WTC11 (cell line): ENCODE data around the gene PMEPA1. TPM values are rescaled to one million over a fixed set of nuclear protein-coding genes. Genes with fewer than 3 reads are reported as not detected.
A peak's percentile ranks its signal among the peaks of the same experiment; 100 is the strongest.

ENCODE experiments used
- ATAC-seq: fragments of 200-7000 bp; cut with Tn5 transposase; 2 replicates; pipeline ENCODE4 v1.10.0; 2021; ENCODE audit warnings: mild to moderate bottlenecking, moderate library complexity
- CTCF ChIA-PET: fragments of 300-600 bp; sonication (Branson Sonifier 250); formaldehyde crosslinking; loops from one replicate; lab custom pipeline; 2021; ENCODE audit warnings: antibody characterized with exemption; lab: Charles Lee
- POLR2A ChIA-PET: fragments of 350-600 bp; sonication (Branson Sonifier 250); formaldehyde crosslinking; loops from one replicate; lab custom pipeline; 2021; ENCODE audit warnings: antibody characterized with exemption; lab: Charles Lee
- DNase-seq: peaks from one replicate; pipeline ENCODE4 v3.0.0; 2021; ENCODE audit warnings: low spot score
- H3K27ac Mint-ChIP-seq: 2 replicates; pipeline ENCODE4 v1.8.0; 2021; ENCODE audit warnings: mixed read lengths
- H3K27me3 Mint-ChIP-seq: 2 replicates; pipeline ENCODE4 v1.8.0; 2021; ENCODE audit warnings: low read depth, mild to moderate bottlenecking, moderate library complexity, mixed read lengths
- H3K36me3 Mint-ChIP-seq: 2 replicates; pipeline ENCODE4 v1.8.0; 2021; ENCODE audit warnings: mixed read lengths
- H3K4me1 Mint-ChIP-seq: 2 replicates; pipeline ENCODE4 v1.8.0; 2022; ENCODE audit warnings: mixed read lengths
- H3K4me3 Mint-ChIP-seq: 2 replicates; pipeline ENCODE4 v1.8.0; 2021; ENCODE audit warnings: mild to moderate bottlenecking, moderate library complexity, mixed read lengths
- H3K9me3 Mint-ChIP-seq: 2 replicates; pipeline ENCODE4 v1.8.0; 2021; ENCODE audit warnings: mixed read lengths
- CREM ChIP-seq: sonication (generic); formaldehyde crosslinking; IDR thresholded peaks from 2 replicates; pipeline ENCODE4 v1.8.1; 2022; ENCODE audit warnings: mild to moderate bottlenecking, missing genetic modification reagents, moderate library complexity
- E2F1 ChIP-seq: sonication (generic); formaldehyde crosslinking; IDR thresholded peaks from 2 replicates; pipeline ENCODE4 v1.8.0; 2022; ENCODE audit warnings: mild to moderate bottlenecking, missing genetic modification reagents
- ESRRA ChIP-seq: sonication (generic); formaldehyde crosslinking; IDR thresholded peaks from 2 replicates; pipeline ENCODE4 v1.8.1; 2022; ENCODE audit warnings: mild to moderate bottlenecking, missing genetic modification reagents, borderline replicate concordance
- FOXP1 ChIP-seq: sonication (generic); formaldehyde crosslinking; IDR thresholded peaks from 2 replicates; pipeline ENCODE4 v1.8.0; 2022; ENCODE audit warnings: missing genetic modification reagents, mild to moderate bottlenecking, moderate library complexity, borderline replicate concordance
- JAZF1 ChIP-seq: fragments of 250-450 bp; sonication (Bioruptor Pico); IDR thresholded peaks from 2 replicates; pipeline ENCODE4 v1.9.0; 2021; ENCODE audit warnings: moderate library complexity, mild to moderate bottlenecking, inconsistent platforms
- NFE2L1 ChIP-seq: sonication (generic); formaldehyde crosslinking; IDR thresholded peaks from 2 replicates; pipeline ENCODE4 v1.8.1; 2023; ENCODE audit warnings: missing genetic modification reagents
- NR2C2 ChIP-seq: sonication (generic); formaldehyde crosslinking; IDR thresholded peaks from 2 replicates; pipeline ENCODE4 v1.8.0; 2022; ENCODE audit warnings: mild to moderate bottlenecking, missing genetic modification reagents
- OVOL2 ChIP-seq: fragments of 250-450 bp; sonication (Bioruptor Pico); IDR thresholded peaks from 2 replicates; pipeline ENCODE4 v1.9.0; 2021; ENCODE audit warnings: mild to moderate bottlenecking, borderline replicate concordance
- PRDM15 ChIP-seq: sonication (generic); formaldehyde crosslinking; IDR thresholded peaks from 2 replicates; pipeline ENCODE4 v1.8.0; 2022; ENCODE audit warnings: missing genetic modification reagents
- STAT6 ChIP-seq: sonication (generic); formaldehyde crosslinking; conservative IDR thresholded peaks from 2 replicates; pipeline ENCODE4 v1.8.1; 2023; ENCODE audit warnings: mild to moderate bottlenecking, low read depth, missing genetic modification reagents, moderate library complexity
- TCF7 ChIP-seq: sonication (generic); formaldehyde crosslinking; IDR thresholded peaks from 2 replicates; pipeline ENCODE4 v1.8.0; 2022; ENCODE audit warnings: mild to moderate bottlenecking, low read depth, missing genetic modification reagents, moderate library complexity
- TEAD4 ChIP-seq: sonication (generic); formaldehyde crosslinking; IDR thresholded peaks from 2 replicates; pipeline ENCODE4 v1.8.0; 2022; ENCODE audit warnings: mild to moderate bottlenecking, missing genetic modification reagents
- ZNF232 ChIP-seq: sonication (generic); formaldehyde crosslinking; IDR thresholded peaks from 2 replicates; pipeline ENCODE4 v1.8.0; 2022; ENCODE audit warnings: mild to moderate bottlenecking, missing genetic modification reagents
- ZNF532 ChIP-seq: fragments of 250-450 bp; sonication (Bioruptor Pico); IDR thresholded peaks from 2 replicates; pipeline ENCODE4 v1.9.0; 2021; ENCODE audit warnings: mild to moderate bottlenecking, borderline replicate concordance
- ZSCAN18 ChIP-seq: fragments of 250-450 bp; sonication (Bioruptor Pico); IDR thresholded peaks from 2 replicates; pipeline ENCODE4 v2.1.2; 2022; ENCODE audit warnings: mild to moderate bottlenecking, moderate library complexity
- total RNA-seq: library from RNA; stranded (reverse); gene quantifications from 3 replicates; pipeline ENCODE4 v1.2.3, GENCODE V29; 2021
- TF ChIP-seq, protein P1 (sequence below): sonication (generic); formaldehyde crosslinking; IDR thresholded peaks from 2 replicates; pipeline ENCODE4 v1.8.1; 2022; ENCODE audit warnings: low read depth, mild to moderate bottlenecking, moderate library complexity, missing genetic modification reagents, borderline replicate concordance
- TF ChIP-seq, protein P2 (sequence below): fragments of 250-450 bp; sonication (Bioruptor Pico); IDR thresholded peaks from 2 replicates; pipeline ENCODE4 v1.9.0; 2021; ENCODE audit warnings: moderate library complexity, mild to moderate bottlenecking, inconsistent platforms, borderline replicate concordance

The PMEPA1 gene
- total RNA-seq, 1 experiment from 2014 or later: 40.6 TPM

DNA sequence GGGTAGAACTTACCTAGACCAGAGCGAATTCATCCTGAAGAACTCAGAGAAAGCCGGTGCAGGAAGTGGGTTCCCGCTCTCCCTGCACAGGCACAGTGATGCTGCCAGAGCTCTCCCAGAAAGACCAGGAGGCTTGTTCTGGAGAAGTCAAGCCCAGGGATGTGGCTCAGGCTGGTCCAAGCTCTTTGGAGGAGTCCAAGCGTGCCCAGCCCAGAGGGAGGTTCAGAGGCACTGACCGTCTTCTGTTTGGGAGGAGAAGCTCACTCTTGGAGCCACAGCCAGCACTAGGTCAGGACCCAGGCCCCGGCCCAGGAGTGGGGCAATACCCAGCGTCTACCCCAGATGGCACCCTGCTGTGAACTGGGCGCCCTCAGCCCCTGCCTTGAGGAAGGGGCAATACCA, 1.5 kb upstream of the PMEPA1 start:
- Mint-ChIP-seq H3K36me3 (peaks cover 7% of the 10 kb centered on the region), H3K4me1 (peaks cover 46% of the 10 kb centered on the region), H3K27me3 (no peaks in the 10 kb centered on the region; the same call in 1 of the 2 replicates), H3K9me3 (no peaks in the 10 kb centered on the region), H3K27ac (peak overlapping the region; percentile 97; the same call in 1 of the 2 replicates)
- POLR2A ChIA-PET: interaction anchor here (0.5 to 1.4 kb wide), 3 partner anchors 9 to 190 kb away, joined by 3 read pairs; no protein-coding TSS in a partner anchor
- ATAC-seq: no peak
- DNase-seq: no peak
- CTCF ChIA-PET: interaction anchor here (1.2 to 2.1 kb wide), 5 partner anchors 10 to 89 kb away, joined by 3 to 9 read pairs (median 5); no protein-coding TSS in a partner anchor
- no peak for TF ChIP-seq FOXP1 (CRISPR knock-in tag)
- no peak for TF ChIP-seq TCF7 (CRISPR knock-in tag)
- no peak for TF ChIP-seq CREM (CRISPR knock-in tag)
- no peak for TF ChIP-seq OVOL2
- TF ChIP-seq ZSCAN18 (CRISPR knock-in tag): no peak
- no peak for TF ChIP-seq E2F1 (CRISPR knock-in tag)
- TF ChIP-seq, all 79 proteins: peak for 0
- peak overlapping the region; percentile 81 for H3K4me3 Mint-ChIP-seq

GRCh38 chr20:57710841-57711240, 1.0 kb upstream of the PMEPA1 start:
- ATAC-seq (no peak), DNase-seq (no peak)
- H3K27me3 Mint-ChIP-seq: no peaks in the 10 kb centered on the region; the same call in 1 of the 2 replicates
- H3K27ac Mint-ChIP-seq: peak overlapping the region; percentile 97
- peak overlapping the region; percentile 81 for H3K4me3 Mint-ChIP-seq
- POLR2A ChIA-PET: interaction anchor here (0.5 to 2.3 kb wide), 6 partner anchors 8 to 190 kb away, joined by 3 to 8 read pairs (median 3); no protein-coding TSS in a partner anchor
- CTCF ChIA-PET: interaction anchor here (1.2 to 2.1 kb wide), 6 partner anchors 8 to 88 kb away, joined by 3 to 9 read pairs (median 5); no protein-coding TSS in a partner anchor
- H3K36me3 Mint-ChIP-seq: peaks cover 7% of the 10 kb centered on the region
- H3K4me1 Mint-ChIP-seq: peaks cover 49% of the 10 kb centered on the region
- H3K9me3 Mint-ChIP-seq: no peaks in the 10 kb centered on the region
- TF ChIP-seq PRDM15 (CRISPR knock-in tag): no peak
- no peak for TF ChIP-seq JAZF1 (CRISPR knock-in tag)
- TF ChIP-seq, protein P1, sequence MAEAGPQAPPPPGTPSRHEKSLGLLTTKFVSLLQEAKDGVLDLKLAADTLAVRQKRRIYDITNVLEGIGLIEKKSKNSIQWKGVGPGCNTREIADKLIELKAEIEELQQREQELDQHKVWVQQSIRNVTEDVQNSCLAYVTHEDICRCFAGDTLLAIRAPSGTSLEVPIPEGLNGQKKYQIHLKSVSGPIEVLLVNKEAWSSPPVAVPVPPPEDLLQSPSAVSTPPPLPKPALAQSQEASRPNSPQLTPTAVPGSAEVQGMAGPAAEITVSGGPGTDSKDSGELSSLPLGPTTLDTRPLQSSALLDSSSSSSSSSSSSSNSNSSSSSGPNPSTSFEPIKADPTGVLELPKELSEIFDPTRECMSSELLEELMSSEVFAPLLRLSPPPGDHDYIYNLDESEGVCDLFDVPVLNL (CRISPR knock-in tag): no peak
- TF ChIP-seq TEAD4: no peak
- TF ChIP-seq OVOL2: no peak
- no peak for TF ChIP-seq ZNF232 (CRISPR knock-in tag)
- no peak for TF ChIP-seq NR2C2 (CRISPR knock-in tag)
- no peak for TF ChIP-seq ESRRA (CRISPR knock-in tag)
- no peak for TF ChIP-seq NFE2L1 (CRISPR knock-in tag)
- no peak for TF ChIP-seq ZNF532
- TF ChIP-seq, protein P2, sequence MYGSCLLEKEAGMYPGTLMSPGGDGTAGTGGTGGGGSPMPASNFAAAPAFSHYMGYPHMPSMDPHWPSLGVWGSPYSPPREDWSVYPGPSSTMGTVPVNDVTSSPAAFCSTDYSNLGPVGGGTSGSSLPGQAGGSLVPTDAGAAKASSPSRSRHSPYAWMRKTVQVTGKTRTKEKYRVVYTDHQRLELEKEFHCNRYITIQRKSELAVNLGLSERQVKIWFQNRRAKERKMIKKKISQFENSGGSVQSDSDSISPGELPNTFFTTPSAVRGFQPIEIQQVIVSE: no peak
- TF ChIP-seq STAT6: no peak
